K562 (cell line): Measurements from ENCODE around the gene WDPCP. TPM values are rescaled to one million over a fixed set of nuclear protein-coding genes. Genes with fewer than 3 reads are reported as not detected.

Source experiments
- BMI1 ChIP-seq: fragments of 150-350 bp; IDR thresholded peaks from 2 replicates; pipeline ENCODE4 v1.6.1; 2014; ENCODE audit warnings: low read length
- E2F8 ChIP-seq: fragments of 450-650 bp; IDR thresholded peaks from 2 replicates; pipeline ENCODE4 v1.7.1; 2018; ENCODE audit warnings: mild to moderate bottlenecking, low read depth; ENCODE audit not compliant: partially characterized antibody
- EZH2 ChIP-seq: IDR thresholded peaks from 2 replicates; pipeline ENCODE4 v1.6.1; 2012; ENCODE audit warnings: low read depth, mild to moderate bottlenecking, inconsistent platforms, low read length, borderline replicate concordance
- FOXK2 ChIP-seq, 2 experiments: fragments of 450-650 bp; IDR thresholded peaks in 1 of 2; conservative IDR thresholded peaks in 1 of 2; 2 replicates each; pipeline ENCODE4 v1.6.1; 2016; ENCODE audit warnings: low read depth in 2 of 2, mild to moderate bottlenecking in 1 of 2
- HIVEP1 ChIP-seq: fragments of 250-450 bp; sonication (Bioruptor Pico); IDR thresholded peaks from 2 replicates; pipeline ENCODE4 v1.4.0; 2020; ENCODE audit warnings: mild to moderate bottlenecking
- SP1 ChIP-seq: sonication (generic); formaldehyde crosslinking; IDR thresholded peaks from 2 replicates; pipeline ENCODE4 v1.8.1; 2022; ENCODE audit warnings: mild to moderate bottlenecking, missing genetic modification reagents
- STAT5B ChIP-seq: fragments of 250-450 bp; sonication (Bioruptor Pico); IDR thresholded peaks from 2 replicates; pipeline ENCODE4 v1.8.0; 2021; ENCODE audit warnings: mild to moderate bottlenecking, inconsistent platforms
- TCF3 ChIP-seq: sonication (generic); formaldehyde crosslinking; IDR thresholded peaks from 2 replicates; pipeline ENCODE4 v1.4.0; 2020; ENCODE audit warnings: mild to moderate bottlenecking, missing genetic modification reagents
- ZNF507 ChIP-seq: conservative IDR thresholded peaks from 2 replicates; pipeline ENCODE4 v1.6.1; 2017; ENCODE audit warnings: missing genetic modification characterization, missing compliant biosample characterization
- ZNF79 ChIP-seq: fragments of 250-450 bp; sonication (Bioruptor Pico); IDR thresholded peaks from 2 replicates; pipeline ENCODE4 v1.4.0; 2020; ENCODE audit warnings: low read depth, mild to moderate bottlenecking, moderate library complexity
- polyA plus RNA-seq, 8 experiments: library from polyadenylated mRNA; depleted of rRNA in 4 of 8; stranded (reverse) in 5 of 8; unstranded in 3 of 8; fragments of >200 nt; fragmentation: Nextera tagmentation in 2 of 8; fragmentation: Illumina TruSeq in 1 of 8; extraction: Ambion mirVana in 2 of 8; extraction: Trizol in 1 of 8; gene quantifications; 2 replicates each; pipeline versions ENCODE4 v1.2.1 to v1.2.3, GENCODE V29; 2011 to 2014; ENCODE audit warnings: inconsistent platforms in 1 of 8, missing spikeins in 1 of 8
- total RNA-seq, 7 experiments: library from RNA; depleted of rRNA in 6 of 7; stranded (reverse); fragments of >200 nt in 6 of 7; fragmentation: Illumina TruSeq in 2 of 7; extraction: Trizol in 2 of 7; gene quantifications; 2 replicates each; pipeline versions ENCODE4 v1.2.1 to v1.2.3, GENCODE V29; 2011 to 2021; ENCODE audit warnings: low replicate concordance in 1 of 7
- TF ChIP-seq, protein P1 (sequence below): IDR thresholded peaks from 2 replicates; pipeline ENCODE4 v1.6.1; 2011; ENCODE audit warnings: borderline replicate concordance, low read depth, mild to moderate bottlenecking, moderate library complexity, low read length; ENCODE audit not compliant: insufficient read depth, poor library complexity, severe bottlenecking
- TF ChIP-seq, protein P2 (sequence below): fragments of 450-650 bp; IDR thresholded peaks from 2 replicates; pipeline ENCODE4 v1.6.1; 2018; ENCODE audit not compliant: partially characterized antibody
- TF ChIP-seq, protein P3 (sequence below): sonication (generic); formaldehyde crosslinking; IDR thresholded peaks from 2 replicates; pipeline ENCODE4 v1.8.1; 2023; ENCODE audit warnings: mild to moderate bottlenecking, missing genetic modification reagents

The WDPCP gene
- total and polyA plus RNA-seq, 9 of the 15 experiments (the other 6 are each of a cell fraction or from before 2014, with no cell fraction given): 1.4 to 6.4 (median 5.5) TPM

- peak; percentile 82 for TF ChIP-seq E2F8
- TF ChIP-seq TCF3 (CRISPR knock-in tag): no peak
- TF ChIP-seq ZNF507 (tag): no peak
- 0 out of 2 replicates have a peak, but pooled peaks have one; percentile 55 for TF ChIP-seq HIVEP1
- peak; percentile 56 to 75; a peak in 3 of 4 replicates for TF ChIP-seq FOXK2 (conservative IDR thresholded peaks at IDR 0.05 in 1 of 2, IDR thresholded peaks at IDR 0.05 in 1 of 2; ENCODE audit: low read depth in 2 of 2)
- TF ChIP-seq, protein P1, sequence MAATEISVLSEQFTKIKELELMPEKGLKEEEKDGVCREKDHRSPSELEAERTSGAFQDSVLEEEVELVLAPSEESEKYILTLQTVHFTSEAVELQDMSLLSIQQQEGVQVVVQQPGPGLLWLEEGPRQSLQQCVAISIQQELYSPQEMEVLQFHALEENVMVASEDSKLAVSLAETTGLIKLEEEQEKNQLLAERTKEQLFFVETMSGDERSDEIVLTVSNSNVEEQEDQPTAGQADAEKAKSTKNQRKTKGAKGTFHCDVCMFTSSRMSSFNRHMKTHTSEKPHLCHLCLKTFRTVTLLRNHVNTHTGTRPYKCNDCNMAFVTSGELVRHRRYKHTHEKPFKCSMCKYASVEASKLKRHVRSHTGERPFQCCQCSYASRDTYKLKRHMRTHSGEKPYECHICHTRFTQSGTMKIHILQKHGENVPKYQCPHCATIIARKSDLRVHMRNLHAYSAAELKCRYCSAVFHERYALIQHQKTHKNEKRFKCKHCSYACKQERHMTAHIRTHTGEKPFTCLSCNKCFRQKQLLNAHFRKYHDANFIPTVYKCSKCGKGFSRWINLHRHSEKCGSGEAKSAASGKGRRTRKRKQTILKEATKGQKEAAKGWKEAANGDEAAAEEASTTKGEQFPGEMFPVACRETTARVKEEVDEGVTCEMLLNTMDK: no peak
- TF ChIP-seq STAT5B (CRISPR knock-in tag): no peak
- no peak for TF ChIP-seq EZH2
- TF ChIP-seq BMI1: no peak
- TF ChIP-seq ZNF79 (CRISPR knock-in tag): no peak
- TF ChIP-seq, protein P2, sequence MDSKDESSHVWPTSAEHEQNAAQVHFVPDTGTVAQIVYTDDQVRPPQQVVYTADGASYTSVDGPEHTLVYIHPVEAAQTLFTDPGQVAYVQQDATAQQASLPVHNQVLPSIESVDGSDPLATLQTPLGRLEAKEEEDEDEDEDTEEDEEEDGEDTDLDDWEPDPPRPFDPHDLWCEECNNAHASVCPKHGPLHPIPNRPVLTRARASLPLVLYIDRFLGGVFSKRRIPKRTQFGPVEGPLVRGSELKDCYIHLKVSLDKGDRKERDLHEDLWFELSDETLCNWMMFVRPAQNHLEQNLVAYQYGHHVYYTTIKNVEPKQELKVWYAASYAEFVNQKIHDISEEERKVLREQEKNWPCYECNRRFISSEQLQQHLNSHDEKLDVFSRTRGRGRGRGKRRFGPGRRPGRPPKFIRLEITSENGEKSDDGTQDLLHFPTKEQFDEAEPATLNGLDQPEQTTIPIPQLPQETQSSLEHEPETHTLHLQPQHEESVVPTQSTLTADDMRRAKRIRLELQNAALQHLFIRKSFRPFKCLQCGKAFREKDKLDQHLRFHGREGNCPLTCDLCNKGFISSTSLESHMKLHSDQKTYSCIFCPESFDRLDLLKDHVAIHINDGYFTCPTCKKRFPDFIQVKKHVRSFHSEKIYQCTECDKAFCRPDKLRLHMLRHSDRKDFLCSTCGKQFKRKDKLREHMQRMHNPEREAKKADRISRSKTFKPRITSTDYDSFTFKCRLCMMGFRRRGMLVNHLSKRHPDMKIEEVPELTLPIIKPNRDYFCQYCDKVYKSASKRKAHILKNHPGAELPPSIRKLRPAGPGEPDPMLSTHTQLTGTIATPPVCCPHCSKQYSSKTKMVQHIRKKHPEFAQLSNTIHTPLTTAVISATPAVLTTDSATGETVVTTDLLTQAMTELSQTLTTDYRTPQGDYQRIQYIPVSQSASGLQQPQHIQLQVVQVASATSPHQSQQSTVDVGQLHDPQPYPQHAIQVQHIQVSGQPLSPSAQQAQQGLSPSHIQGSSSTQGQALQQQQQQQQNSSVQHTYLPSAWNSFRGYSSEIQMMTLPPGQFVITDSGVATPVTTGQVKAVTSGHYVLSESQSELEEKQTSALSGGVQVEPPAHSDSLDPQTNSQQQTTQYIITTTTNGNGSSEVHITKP: peak; percentile 71
- TF ChIP-seq, protein P3, sequence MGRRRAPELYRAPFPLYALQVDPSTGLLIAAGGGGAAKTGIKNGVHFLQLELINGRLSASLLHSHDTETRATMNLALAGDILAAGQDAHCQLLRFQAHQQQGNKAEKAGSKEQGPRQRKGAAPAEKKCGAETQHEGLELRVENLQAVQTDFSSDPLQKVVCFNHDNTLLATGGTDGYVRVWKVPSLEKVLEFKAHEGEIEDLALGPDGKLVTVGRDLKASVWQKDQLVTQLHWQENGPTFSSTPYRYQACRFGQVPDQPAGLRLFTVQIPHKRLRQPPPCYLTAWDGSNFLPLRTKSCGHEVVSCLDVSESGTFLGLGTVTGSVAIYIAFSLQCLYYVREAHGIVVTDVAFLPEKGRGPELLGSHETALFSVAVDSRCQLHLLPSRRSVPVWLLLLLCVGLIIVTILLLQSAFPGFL (CRISPR knock-in tag): no peak
- TF ChIP-seq SP1 (CRISPR knock-in tag): peak; percentile 67
These were observed at the start of gene WDPCP, which contains the start of gene MDH1 (continued) for GRCh38 chr2:63588385-63589147.
